Measurements from ENCODE around the gene TIMM10B. TPM values are rescaled to one million over a fixed set of nuclear protein-coding genes. Genes with fewer than 3 reads are reported as not detected.

TIMM10B gene
- total RNA-seq (2012; rRNA removed) (24.7 and 27.5 TPM in 2 replicates), polyA plus RNA-seq (2012; rRNA removed) (22.8 and 27.1 TPM in 2 replicates), Bru-seq, nascent RNA (percentile 93 among the genes with signal in this experiment), BruChase-seq, experiment 1, labeled RNA remaining after a 6-hour chase (percentile 98 among the genes with signal in this experiment), BruChase-seq, experiment 2, labeled RNA remaining after a 2-hour chase (percentile 99 among the genes with signal in this experiment)
- 19.9 and 21.4 TPM in 2 replicates for polyA plus RNA-seq (2012; cell fraction: cytosol; rRNA removed)
- 20.0 and 35.9 TPM in 2 replicates for polyA plus RNA-seq (2012; cell fraction: nucleus; rRNA removed; ENCODE audit: low replicate concordance)
- long read RNA-seq, transcript TIMM10B-201 (3 exons, 2,840 nt): major isoform, 24 of 25 reads
- long read RNA-seq, partial matches to known transcripts: 0 of 25 reads
- long read RNA-seq, other reads (novel, unspliced or antisense): 0 of 25 reads

- H3K27me3 ChIP-seq (ENCODE audit: control insufficient read depth, insufficient read depth, low read length): no peaks in the 10 kb centered on the region
- H3K4ac ChIP-seq (ENCODE audit: low read depth, low read length): peak within 1 kb of the TSS; percentile 93
- peak within 1 kb of the TSS; percentile 85 for H3K23ac ChIP-seq (ENCODE audit: low read depth, low read length)
- H2BK120ac ChIP-seq (ENCODE audit: low read depth, low read length): peak within 1 kb of the TSS; percentile 24; the same call in 1 of the 2 replicates
- ChIA-PET POLR2A (ENCODE audit: unreplicated experiment) (interaction anchor here (0.8 kb wide), 1 partner anchor 9 kb away, joined by 3 read pairs; no protein-coding TSS in a partner anchor), CTCF (interaction anchor here (1.2 to 1.4 kb wide), 2 partner anchors 9 to 102 kb away, joined by 3 to 4 read pairs; no protein-coding TSS in a partner anchor)
- peak within 1 kb of the TSS; percentile 95 for H3K9ac ChIP-seq (ENCODE audit: low read depth, low read length)
- H3K9me3 ChIP-seq (ENCODE audit: control insufficient read depth, insufficient read depth, low read length): no peaks in the 10 kb centered on the region
- H3K18ac ChIP-seq (ENCODE audit: low read depth, low read length): peak within 1 kb of the TSS; percentile 17; the same call in 1 of the 2 replicates
- H4K20me1 ChIP-seq (ENCODE audit: insufficient read depth, low read length): peaks cover 10% of the 10 kb centered on the region
- H2BK15ac ChIP-seq (ENCODE audit: low read depth, low read length): 0 out of 3 replicates have a peak within 1 kb of the TSS, but pooled peaks have one; percentile 2
- H3K4me3 ChIP-seq (ENCODE audit: insufficient read depth, low read depth, low read length): peak within 1 kb of the TSS; percentile 82
- H3K36me3 ChIP-seq (ENCODE audit: control insufficient read depth, insufficient read depth, low read length): peaks cover 36% of the 10 kb centered on the region
- peak within 1 kb of the TSS; percentile 62 for H4K5ac ChIP-seq (ENCODE audit: low read depth, low read length)
- peak within 1 kb of the TSS; percentile 98 for H2AK9ac ChIP-seq (replicated peaks; ENCODE audit: low read depth, low read length, poor library complexity)
- 0% methylated on average over 45 of the region's 66 CpGs; no CpG with 5 or more reads in 1 of the 2 experiments for WGBS, 2 experiments (ENCODE audit: extremely low coverage in 2 of 2, insufficient read length in 1 of 2)
- H2AFZ ChIP-seq (replicated peaks; ENCODE audit: low read length, poor library complexity): peak within 1 kb of the TSS; percentile 96
- peak within 1 kb of the TSS; percentile 63 to 96 for H4K8ac ChIP-seq (ENCODE audit: low read depth in 2 of 2, low read length in 2 of 2)
- intact Hi-C loops (cut with micrococcal nuclease): loop anchor here (5.0 kb wide), 2 partner anchors 121 to 201 kb away; partner anchors contain the start of genes ILK, MRPL17 and RRP8
- peaks cover 9% of the 10 kb centered on the region; the same call in 1 of the 2 replicates for H3K9me1 ChIP-seq (ENCODE audit: insufficient read depth, low read length)
- H2AK5ac ChIP-seq (ENCODE audit: low read depth, low read length): peak within 1 kb of the TSS; percentile 93
- BruUV-seq (replicated peaks): no TSS peak
- peaks cover 39 to 66% of the 10 kb centered on the region in 2 experiments for H3K79me1 ChIP-seq (ENCODE audit: low read depth in 1 of 2, low read length in 2 of 2)
- H3K27ac ChIP-seq (ENCODE audit: insufficient read depth, low read length): peak within 1 kb of the TSS; percentile 84
- peak within 1 kb of the TSS; percentile 78 for H4K91ac ChIP-seq (ENCODE audit: insufficient read depth, low read depth, low read length)
- peak within 1 kb of the TSS; percentile 92 for H3K4me2 ChIP-seq (ENCODE audit: low read depth, low read length)
- dilution Hi-C loops (cut with HindIII; ENCODE audit: low sequenced_read_pairs, unreplicated experiment): no loop called here
- H2BK5ac ChIP-seq (ENCODE audit: low read depth, low read length, poor library complexity, severe bottlenecking): peak within 1 kb of the TSS; percentile 77
- H2BK20ac ChIP-seq (ENCODE audit: low read depth, low read length): no peak within 1 kb of the TSS
- peak within 1 kb of the TSS; percentile 91 for H3K14ac ChIP-seq (replicated peaks; ENCODE audit: low read depth, low read length)
- ATAC-seq (ENCODE audit: low read depth) (peak; percentile 96), DNase-seq (peak; percentile 98)
- H3K4me1 ChIP-seq (ENCODE audit: control insufficient read depth, insufficient read depth, low read length): peaks cover 8% of the 10 kb centered on the region
- in situ Hi-C loops (cut with MboI; ENCODE audit: low sequenced_read_pairs): no loop called here
- H3K56ac ChIP-seq (ENCODE audit: extremely low read depth, insufficient read depth, low read length): peak within 1 kb of the TSS; percentile 54
- TF ChIP-seq ELK1 (IDR thresholded peaks at IDR 0.05; ENCODE audit: borderline replicate concordance, low read depth, low read length): no peak
- peak; percentile 45 for TF ChIP-seq USF2 (IDR thresholded peaks at IDR 0.05; ENCODE audit: low read depth, low read length)
- TF ChIP-seq FOS (IDR thresholded peaks at IDR 0.05; ENCODE audit: low read depth, low read length): 0 out of 2 replicates have a peak, but pooled peaks have one; percentile 10
- TF ChIP-seq MAZ (IDR thresholded peaks at IDR 0.05; ENCODE audit: borderline replicate concordance, low read depth, low read length): no peak
- TF ChIP-seq SMC3 (IDR thresholded peaks at IDR 0.05; ENCODE audit: low read depth, low read length): no peak
- TF ChIP-seq CEBPB (IDR thresholded peaks at IDR 0.05; ENCODE audit: low read depth, low read length): no peak
- TF ChIP-seq RAD21 (IDR thresholded peaks at IDR 0.05; ENCODE audit: low read length): no peak; the same call in 1 of the 2 replicates
- TF ChIP-seq MAFK (IDR thresholded peaks at IDR 0.05; ENCODE audit: low read depth, low read length): no peak
- TF ChIP-seq BHLHE40 (IDR thresholded peaks at IDR 0.05; ENCODE audit: low read depth, low read length): peak; percentile 79
- peak; percentile 75; the same call in 1 of the 2 replicates for TF ChIP-seq MXI1 (IDR thresholded peaks at IDR 0.05; ENCODE audit: borderline replicate concordance, low read depth, low read length)
Observed at GRCh38 chr11:6481012-6481923, at the start of gene TIMM10B, which contains the start of gene ARFIP2. TSS of gene TIMM10B (plus strand) at chr11:6481501. CDS start at chr11:6481517, 16 bp downstream. TSS of gene ARFIP2 (minus strand) at chr11:6481331. CDS start at chr11:6480421, 910 bp downstream.

Measured in IMR-90 (cell line).